Mesenchymal stem cell (in vitro differentiated cells and primary cell): ENCODE measurements around the gene ARID5B.
A peak's percentile ranks its signal among the peaks of the same experiment; 100 is the strongest.

ENCODE experiments used
- DNase-seq: peaks from one replicate; pipeline ENCODE4 v3.0.0-alpha.2; 2013
- H2AFZ ChIP-seq: one replicate; pipeline ENCODE4 v1.6.1; 2013; ENCODE audit warnings: low read depth, mild to moderate bottlenecking, control low read depth, inconsistent platforms, low read length, moderate library complexity
- H2AK5ac ChIP-seq: 2 replicates; pipeline ENCODE4 v1.6.1; 2013; ENCODE audit warnings: low read length, moderate library complexity, mild to moderate bottlenecking, inconsistent platforms; ENCODE audit not compliant: severe bottlenecking
- H2BK120ac ChIP-seq: one replicate; pipeline ENCODE4 v1.6.1; 2013; ENCODE audit warnings: low read depth, mild to moderate bottlenecking, inconsistent platforms, low read length, moderate library complexity
- H2BK12ac ChIP-seq, 2 experiments: one replicate each; pipeline ENCODE4 v1.6.1; 2013; ENCODE audit warnings: inconsistent platforms in 2 of 2, low read length in 2 of 2, mild to moderate bottlenecking in 2 of 2, moderate library complexity in 2 of 2, control low read depth in 1 of 2
- H2BK15ac ChIP-seq: one replicate; pipeline ENCODE4 v1.6.1; 2013; ENCODE audit warnings: mild to moderate bottlenecking, low read depth, inconsistent platforms; ENCODE audit not compliant: poor library complexity, severe bottlenecking
- H2BK5ac ChIP-seq: 2 replicates; pipeline ENCODE4 v1.6.1; 2013; ENCODE audit warnings: low read depth, mild to moderate bottlenecking, low read length, control low read depth, inconsistent platforms; ENCODE audit not compliant: poor library complexity, severe bottlenecking
- H3K14ac ChIP-seq, 2 experiments: one replicate each; pipeline ENCODE4 v1.6.1; 2013; ENCODE audit warnings: inconsistent platforms in 2 of 2, low read length in 2 of 2, control low read depth in 1 of 2, mild to moderate bottlenecking in 1 of 2, moderate library complexity in 1 of 2
- H3K18ac ChIP-seq, 2 experiments: one replicate each; pipeline ENCODE4 v1.6.1; 2013; ENCODE audit warnings: inconsistent platforms in 2 of 2, low read length in 2 of 2, control low read depth in 1 of 2, low read depth in 1 of 2, mild to moderate bottlenecking in 1 of 2
- H3K23ac ChIP-seq, 2 experiments: one replicate each; pipeline ENCODE4 v1.6.1; 2013; ENCODE audit warnings: inconsistent platforms in 2 of 2, low read length in 2 of 2, mild to moderate bottlenecking in 2 of 2, moderate library complexity in 2 of 2, control low read depth in 1 of 2
- H3K27ac ChIP-seq: 2 replicates; pipeline ENCODE4 v1.5.1; 2013; ENCODE audit warnings: mild to moderate bottlenecking, moderate library complexity, low read length, control low read depth, inconsistent platforms; ENCODE audit not compliant: poor library complexity, severe bottlenecking
- H3K27me3 ChIP-seq, 2 experiments: 2 replicates each; pipeline versions ENCODE4 v1.6.1 to v1.7.0; 2013; ENCODE audit warnings: low read length in 2 of 2, mild to moderate bottlenecking in 2 of 2, moderate library complexity in 2 of 2, control low read depth in 1 of 2, inconsistent platforms in 1 of 2; ENCODE audit not compliant: control insufficient read depth in 1 of 2, insufficient read depth in 1 of 2
- H3K36me3 ChIP-seq, 2 experiments: 2 replicates each; pipeline versions ENCODE4 v1.6.1 to v1.7.0; 2013; ENCODE audit warnings: low read length in 2 of 2, control low read depth in 1 of 2, inconsistent platforms in 1 of 2, low read depth in 1 of 2, mild to moderate bottlenecking in 1 of 2; ENCODE audit not compliant: insufficient read depth in 2 of 2, control insufficient read depth in 1 of 2
- H3K4ac ChIP-seq, 2 experiments: one replicate each; pipeline ENCODE4 v1.6.1; 2013; ENCODE audit warnings: inconsistent platforms in 2 of 2, low read length in 2 of 2, mild to moderate bottlenecking in 2 of 2, moderate library complexity in 2 of 2, control low read depth in 1 of 2, low read depth in 1 of 2
- H3K4me1 ChIP-seq: 2 replicates; pipeline ENCODE4 v1.6.1; 2013; ENCODE audit warnings: low read depth, low read length, control low read depth; ENCODE audit not compliant: control insufficient read depth, insufficient read depth
- H3K4me2 ChIP-seq: 2 replicates; pipeline ENCODE4 v1.6.1; 2013; ENCODE audit warnings: low read length, mild to moderate bottlenecking, inconsistent platforms; ENCODE audit not compliant: poor library complexity, severe bottlenecking
- H3K4me3 ChIP-seq, 2 experiments: 2 replicates each; pipeline versions ENCODE4 v1.5.1 to v1.7.0; 2013; ENCODE audit warnings: low read length in 2 of 2, mild to moderate bottlenecking in 2 of 2, control low read depth in 1 of 2, low read depth in 1 of 2; ENCODE audit not compliant: insufficient read depth in 1 of 2
- H3K79me1 ChIP-seq: replicated peaks from 2 replicates; pipeline ENCODE4 v1.6.1; 2013; ENCODE audit warnings: mild to moderate bottlenecking, control low read depth, low read length, inconsistent platforms; ENCODE audit not compliant: poor library complexity, severe bottlenecking
- H3K9ac ChIP-seq: 2 replicates; pipeline ENCODE4 v1.7.0; 2013; ENCODE audit warnings: mild to moderate bottlenecking, low read length, moderate library complexity
- H3K9me3 ChIP-seq: 2 replicates; pipeline ENCODE4 v1.7.0; 2013; ENCODE audit warnings: mild to moderate bottlenecking, low read length; ENCODE audit not compliant: control insufficient read depth
- H4K8ac ChIP-seq: one replicate; pipeline ENCODE4 v1.6.1; 2013; ENCODE audit warnings: inconsistent platforms, mild to moderate bottlenecking, low read length, moderate library complexity
- H4K91ac ChIP-seq: one replicate; pipeline ENCODE4 v1.6.1; 2013; ENCODE audit warnings: mild to moderate bottlenecking, low read length, inconsistent platforms
- WGBS: methylation state at CpG from one replicate; pipeline ENCODE4 v1.1.7; 2013; ENCODE audit warnings: mixed read lengths; 5-methylcytosine and 5-hydroxymethylcytosine counted together

The ARID5B gene

DNA sequence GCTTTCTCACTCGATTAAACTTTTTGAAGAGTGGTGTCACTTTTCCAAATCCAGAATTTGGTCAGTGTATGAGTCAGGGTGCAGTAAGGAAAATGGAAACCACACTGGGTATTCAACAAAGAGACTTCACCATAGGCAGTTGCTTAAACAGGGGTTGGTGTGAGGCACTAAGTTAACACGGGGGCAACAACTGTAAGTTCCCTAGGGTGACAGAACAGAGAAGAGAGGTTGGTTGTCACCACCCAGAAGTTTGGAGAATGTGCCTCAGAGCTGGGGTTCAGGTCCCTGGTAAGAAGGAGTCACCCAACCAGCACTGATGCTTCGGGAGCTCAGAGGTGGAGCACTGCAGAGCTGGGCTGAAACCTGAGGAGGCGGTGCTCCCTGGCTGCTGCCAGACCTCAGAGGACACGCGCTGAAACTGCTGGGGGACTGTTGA lies 170.4 kb downstream of the ARID5B start:
- Histone ChIP-seq H3K18ac (peak overlapping the region in 1 of 2 experiments; percentile 28), H3K4me3 (no peak overlapping the region), H4K91ac (no peak overlapping the region), H3K9me3 (no peaks in the 10 kb centered on the region), H3K9ac (peak overlapping the region; percentile 27), H2BK15ac (no peak overlapping the region), H3K4me1 (peaks cover 9% of the 10 kb centered on the region), H3K79me1 (peaks cover 16% of the 10 kb centered on the region), H3K36me3 (peaks cover 29 to 97% of the 10 kb centered on the region in 2 experiments), H2BK12ac (no peak overlapping the region), H2BK5ac (no peak overlapping the region), H2AFZ (no peak overlapping the region), H4K8ac (peak overlapping the region; percentile 35), H3K27ac (peak overlapping the region; percentile 7), H2BK120ac (no peak overlapping the region), H3K4ac (no peak overlapping the region), H3K23ac (no peak overlapping the region), H3K4me2 (no peak overlapping the region), H2AK5ac (no peak overlapping the region), H3K14ac (no peak overlapping the region), H3K27me3 (no peaks in the 10 kb centered on the region)
- peak; percentile 50 for DNase-seq
- WGBS: 81% methylated on average over 6 of the region's 6 CpGs

- no peaks in the 10 kb centered on the region for H3K27me3 ChIP-seq
- H2BK120ac ChIP-seq: no peak overlapping the region
- no peak overlapping the region for H3K4me2 ChIP-seq
- H3K9ac ChIP-seq: peak overlapping the region; percentile 55
- H3K79me1 ChIP-seq: peaks cover 11% of the 10 kb centered on the region
- H3K14ac ChIP-seq: no peak overlapping the region
- no peak overlapping the region for H3K23ac ChIP-seq
- H3K4me3 ChIP-seq: no peak overlapping the region
- H3K9me3 ChIP-seq: no peaks in the 10 kb centered on the region
- H2BK5ac ChIP-seq: no peak overlapping the region
- H3K27ac ChIP-seq: no peak overlapping the region
- H4K91ac ChIP-seq: no peak overlapping the region
- no peak overlapping the region for H2BK15ac ChIP-seq
- H3K4me1 ChIP-seq: peaks cover 9% of the 10 kb centered on the region
- H2BK12ac ChIP-seq: no peak overlapping the region
- no peak overlapping the region for H2AFZ ChIP-seq
- no peak overlapping the region for H3K18ac ChIP-seq
- H4K8ac ChIP-seq: no peak overlapping the region
- no peak overlapping the region for H3K4ac ChIP-seq
- H2AK5ac ChIP-seq: no peak overlapping the region
- DNase-seq: peak; percentile 51
- H3K36me3 ChIP-seq: peaks cover 25 to 92% of the 10 kb centered on the region in 2 experiments
- no CpG with 5 or more reads among the region's 2 CpGs for WGBS
These were observed 171.4 kb downstream of the ARID5B start for GRCh38 chr10:62072901-62073300.

- Histone ChIP-seq H2AFZ (no peak overlapping the region), H3K4me2 (no peak overlapping the region), H4K8ac (no peak overlapping the region), H3K18ac (no peak overlapping the region), H2BK5ac (no peak overlapping the region), H3K4ac (no peak overlapping the region), H2BK12ac (no peak overlapping the region), H2BK15ac (no peak overlapping the region), H3K79me1 (peaks cover 11% of the 10 kb centered on the region), H3K4me1 (peaks cover 10% of the 10 kb centered on the region), H4K91ac (no peak overlapping the region), H3K9me3 (no peaks in the 10 kb centered on the region), H3K14ac (no peak overlapping the region), H3K4me3 (no peak overlapping the region), H3K23ac (no peak overlapping the region), H3K27ac (no peak overlapping the region), H3K36me3 (peaks cover 25 to 92% of the 10 kb centered on the region in 2 experiments), H3K27me3 (no peaks in the 10 kb centered on the region), H2AK5ac (no peak overlapping the region), H2BK120ac (no peak overlapping the region), H3K9ac (peak overlapping the region; percentile 55)
- WGBS: 88% methylated on average over 1 of the region's 3 CpGs
- DNase-seq: no peak
These were observed 171.9 kb downstream of the ARID5B start for GRCh38 chr10:62073429-62073828.

DNA sequence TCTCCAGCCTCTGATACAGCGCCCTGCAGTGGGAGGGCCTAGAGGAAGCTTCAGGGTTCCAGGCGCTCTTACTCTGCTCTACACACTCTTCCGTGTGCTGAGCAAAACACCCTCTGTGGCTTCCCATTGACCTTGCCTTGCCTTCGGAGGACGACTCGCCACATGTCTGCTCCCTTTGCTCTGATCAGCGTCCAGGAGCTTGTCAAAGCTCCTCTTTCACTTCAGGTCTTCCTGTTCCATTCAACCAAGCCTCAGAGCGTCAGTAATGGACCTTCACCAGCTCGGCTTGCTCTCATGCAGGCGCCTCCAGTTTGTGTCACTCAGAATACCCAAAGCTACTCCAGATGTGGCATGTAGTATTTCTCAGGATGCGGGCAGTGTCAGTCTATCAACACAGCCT lies 173.9 kb downstream of the ARID5B start:
- H3K27me3 ChIP-seq: no peaks in the 10 kb centered on the region
- H3K9ac ChIP-seq: no peak overlapping the region
- WGBS: 83% methylated on average over 11 of the region's 11 CpGs
- H4K91ac ChIP-seq: no peak overlapping the region
- no peak overlapping the region for H3K4me2 ChIP-seq
- H4K8ac ChIP-seq: no peak overlapping the region
- no peak overlapping the region for H2BK120ac ChIP-seq
- H3K9me3 ChIP-seq: no peaks in the 10 kb centered on the region
- H3K27ac ChIP-seq: no peak overlapping the region
- peaks cover 33 to 92% of the 10 kb centered on the region in 2 experiments for H3K36me3 ChIP-seq
- no peak overlapping the region for H3K4ac ChIP-seq
- no peak overlapping the region for H3K23ac ChIP-seq
- no peak overlapping the region for H2BK12ac ChIP-seq
- peaks cover 13% of the 10 kb centered on the region for H3K4me1 ChIP-seq
- H2BK5ac ChIP-seq: no peak overlapping the region
- H3K79me1 ChIP-seq: peaks cover 19% of the 10 kb centered on the region
- no peak overlapping the region for H3K4me3 ChIP-seq
- DNase-seq: no peak
- H2AK5ac ChIP-seq: no peak overlapping the region
- H2BK15ac ChIP-seq: no peak overlapping the region
- H3K18ac ChIP-seq: peak overlapping the region in 1 of 2 experiments; percentile 3
- H2AFZ ChIP-seq: no peak overlapping the region
- no peak overlapping the region for H3K14ac ChIP-seq
